Smooth muscle cell (in vitro differentiated cells): ENCODE data around the gene POLR2H. TPM values are rescaled to one million over a fixed set of nuclear protein-coding genes. Genes with fewer than 3 reads are reported as not detected.
A peak's percentile ranks its signal among the peaks of the same experiment; 100 is the strongest.

ENCODE experiments used
- DNase-seq: peaks from one replicate; lab custom pipeline; 2025; ENCODE audit not compliant: unreplicated experiment; lab: John Stamatoyannopoulos, UW
- H2AFZ ChIP-seq: fragments of 200-600 bp; sonication (generic); 2 replicates; pipeline ENCODE4 v1.6.0; 2016; ENCODE audit warnings: antibody characterized with exemption, low read depth, mild to moderate bottlenecking
- H3F3A ChIP-seq: fragments of 200-600 bp; sonication (generic); 2 replicates; pipeline ENCODE4 v1.6.0; 2017; ENCODE audit warnings: antibody characterized with exemption, low read depth
- H3K27ac ChIP-seq: fragments of 200-600 bp; sonication (generic); 2 replicates; pipeline ENCODE4 v1.5.1; 2016; ENCODE audit warnings: low read depth, mild to moderate bottlenecking
- H3K27me3 ChIP-seq: fragments of 200-600 bp; sonication (generic); 2 replicates; pipeline ENCODE4 v1.6.1; 2016; ENCODE audit warnings: low read depth, mild to moderate bottlenecking
- H3K36me3 ChIP-seq: fragments of 200-600 bp; sonication (generic); 2 replicates; pipeline ENCODE4 v1.5.1; 2016; ENCODE audit warnings: low read depth
- H3K4me1 ChIP-seq: fragments of 200-600 bp; sonication (generic); 2 replicates; pipeline ENCODE4 v1.5.1; 2016; ENCODE audit warnings: low read depth
- H3K4me2 ChIP-seq: fragments of 200-600 bp; sonication (generic); 2 replicates; pipeline ENCODE4 v1.6.0; 2016; ENCODE audit warnings: mild to moderate bottlenecking
- H3K4me3 ChIP-seq: fragments of 200-600 bp; sonication (generic); 2 replicates; pipeline ENCODE4 v1.5.1; 2016; ENCODE audit warnings: mild to moderate bottlenecking
- H3K79me2 ChIP-seq: fragments of 200-600 bp; sonication (generic); 2 replicates; pipeline ENCODE4 v1.6.0; 2016; ENCODE audit warnings: low read depth, mild to moderate bottlenecking
- H3K9ac ChIP-seq: fragments of 200-600 bp; sonication (generic); 2 replicates; pipeline ENCODE4 v1.6.0; 2016; ENCODE audit warnings: low read depth
- H3K9me3 ChIP-seq: fragments of 200-600 bp; sonication (generic); replicated peaks from 2 replicates; pipeline ENCODE4 v1.5.1; 2016; ENCODE audit warnings: low read depth
- H4K20me1 ChIP-seq: fragments of 200-600 bp; sonication (generic); 2 replicates; pipeline ENCODE4 v1.6.0; 2016; ENCODE audit warnings: low read depth
- CTCF ChIP-seq: fragments of 200-600 bp; sonication (generic); IDR thresholded peaks from 2 replicates; pipeline ENCODE4 v1.5.1; 2017; ENCODE audit warnings: borderline replicate concordance, mild to moderate bottlenecking, antibody characterized with exemption; ENCODE audit not compliant: insufficient read depth, poor library complexity, severe bottlenecking
- WGBS: methylation state at CpG from one replicate; pipeline ENCODE4 v1.1.7; 2016; ENCODE audit warnings: low lambda C conversion rate; 5-methylcytosine and 5-hydroxymethylcytosine counted together
- polyA plus RNA-seq: library from polyadenylated mRNA; unstranded; fragments of >200 nt; fragmentation: Nextera tagmentation; extraction: Ambion mirVana; gene quantifications from 2 replicates; pipeline ENCODE4 v1.2.1, GENCODE V29; 2016
- small RNA-seq: library from RNA; depleted of rRNA; stranded (forward); fragments of <200 nt; gene quantifications from one replicate; pipeline ENCODE3, GENCODE V24; 2014
- total RNA-seq: library from RNA; depleted of rRNA; stranded (reverse); fragments of >200 nt; gene quantifications from 2 replicates; pipeline ENCODE4 v1.2.3, GENCODE V29; 2014

Gene POLR2H
- total and polyA plus RNA-seq, 2 experiments from 2014 or later = 77.9 to 154 TPM

- H2AFZ ChIP-seq = no peak overlapping the region
- H3K4me3 ChIP-seq = no peak overlapping the region
- no peaks in the 10 kb centered on the region for H3K27me3 ChIP-seq
- H3K4me2 ChIP-seq = no peak overlapping the region
- no peaks in the 10 kb centered on the region for H3K79me2 ChIP-seq
- H3K27ac ChIP-seq = no peak overlapping the region
- no peak overlapping the region for H3K9ac ChIP-seq
- no peaks in the 10 kb centered on the region for H4K20me1 ChIP-seq
- no peaks in the 10 kb centered on the region for H3K36me3 ChIP-seq
- no peak for TF ChIP-seq CTCF
- WGBS = 92% methylated on average over 16 of the region's 16 CpGs
- H3K9me3 ChIP-seq = no peaks in the 10 kb centered on the region
- DNase-seq = no peak
- no peaks in the 10 kb centered on the region for H3F3A ChIP-seq
- H3K4me1 ChIP-seq = no peaks in the 10 kb centered on the region
Observed at GRCh38 chr3:184414418-184415202, 53.1 kb downstream of the POLR2H start.

GRCh38 chr3:184415203-184415490 is 53.6 kb downstream of the POLR2H start:
- Histone ChIP-seq H3K27ac (no peak overlapping the region), H3K9me3 (no peaks in the 10 kb centered on the region), H3K79me2 (no peaks in the 10 kb centered on the region), H3K36me3 (no peaks in the 10 kb centered on the region), H3F3A (no peaks in the 10 kb centered on the region), H3K4me2 (no peak overlapping the region), H3K4me1 (no peaks in the 10 kb centered on the region), H3K9ac (no peak overlapping the region), H4K20me1 (no peaks in the 10 kb centered on the region), H3K4me3 (no peak overlapping the region), H3K27me3 (no peaks in the 10 kb centered on the region), H2AFZ (no peak overlapping the region)
- WGBS = 32% methylated on average over 4 of the region's 4 CpGs
- no peak for DNase-seq
- no peak for TF ChIP-seq CTCF

- no peak overlapping the region for H2AFZ ChIP-seq
- WGBS = 38% methylated on average over 12 of the region's 14 CpGs
- H3K4me1 ChIP-seq = no peaks in the 10 kb centered on the region
- peak; percentile 93 for TF ChIP-seq CTCF
- H3K36me3 ChIP-seq = no peaks in the 10 kb centered on the region
- no peak overlapping the region for H3K27ac ChIP-seq
- H3K9me3 ChIP-seq = no peaks in the 10 kb centered on the region
- H3K4me3 ChIP-seq = no peak overlapping the region
- no peak overlapping the region for H3K9ac ChIP-seq
- H3K4me2 ChIP-seq = no peak overlapping the region
- H3K79me2 ChIP-seq = no peaks in the 10 kb centered on the region
- no peaks in the 10 kb centered on the region for H3K27me3 ChIP-seq
- no peaks in the 10 kb centered on the region for H4K20me1 ChIP-seq
- DNase-seq = peak; percentile 13
- no peaks in the 10 kb centered on the region for H3F3A ChIP-seq
Observed at GRCh38 chr3:184417619-184418327, 56.3 kb downstream of the POLR2H start.

Small RNAs within 50 kb of the gene (small RNA-seq; reads per million reads assigned to genes)
- gene SNORD66 = 588 reads per million, percentile 99 among the genes with 10 or more reads in this experiment

Other genes with a start within 250 kb of the POLR2H start
- 23.5 and 25.3 TPM in 2 replicates for gene EIF2B5, start 226.4 kb upstream of the POLR2H start, total RNA-seq
- 32.3 and 50.4 TPM in 2 replicates for gene EIF2B5, start 226.4 kb upstream of the POLR2H start, polyA plus RNA-seq
- 40.2 and 42.5 TPM in 2 replicates for gene DVL3, start 206.3 kb upstream of the POLR2H start, total RNA-seq
- gene DVL3, start 206.3 kb upstream of the POLR2H start, polyA plus RNA-seq = 87.7 and 122 TPM in 2 replicates
- gene AP2M1, start 186.9 kb upstream of the POLR2H start, total RNA-seq = 444 and 464 TPM in 2 replicates
- 772 and 784 TPM in 2 replicates for gene AP2M1, start 186.9 kb upstream of the POLR2H start, polyA plus RNA-seq
- 34.6 and 40.4 TPM in 2 replicates for gene ABCF3, start 175.5 kb upstream of the POLR2H start, total RNA-seq
- 46.3 and 69.1 TPM in 2 replicates for gene ABCF3, start 175.5 kb upstream of the POLR2H start, polyA plus RNA-seq
- gene VWA5B2, start 132.1 kb upstream of the POLR2H start, total RNA-seq = not detected in 2 replicates
- 0.70 TPM in 1 of 2 replicates, not detected in the other for gene VWA5B2, start 132.1 kb upstream of the POLR2H start, polyA plus RNA-seq
- gene ALG3, start 112.7 kb upstream of the POLR2H start, total RNA-seq = 48.8 and 95.2 TPM in 2 replicates
- 91.2 and 96.7 TPM in 2 replicates for gene ALG3, start 112.7 kb upstream of the POLR2H start, polyA plus RNA-seq
- 4.1 and 4.7 TPM in 2 replicates for gene EEF1AKMT4, start 112.0 kb upstream of the POLR2H start, total RNA-seq
- gene EEF1AKMT4, start 112.0 kb upstream of the POLR2H start, polyA plus RNA-seq = 5.8 and 9.1 TPM in 2 replicates
- not detected in 2 replicates for gene CAMK2N2, start 100.2 kb upstream of the POLR2H start, total RNA-seq
- 0.18 TPM in 1 of 2 replicates, not detected in the other for gene CAMK2N2, start 100.2 kb upstream of the POLR2H start, polyA plus RNA-seq
- gene ECE2, start 85.7 kb upstream of the POLR2H start, total RNA-seq = not detected in 2 replicates
- not detected in 2 replicates for gene ECE2, start 85.7 kb upstream of the POLR2H start, polyA plus RNA-seq
- gene PSMD2, start 62.5 kb upstream of the POLR2H start, total RNA-seq = 303 and 315 TPM in 2 replicates
- 356 and 400 TPM in 2 replicates for gene PSMD2, start 62.5 kb upstream of the POLR2H start, polyA plus RNA-seq
- gene EIF4G1, start 47.1 kb upstream of the POLR2H start, total RNA-seq = 148 and 198 TPM in 2 replicates
- gene EIF4G1, start 47.1 kb upstream of the POLR2H start, polyA plus RNA-seq = 171 and 213 TPM in 2 replicates
- gene FAM131A, start 24.1 kb upstream of the POLR2H start, total RNA-seq = 13.6 and 20.2 TPM in 2 replicates
- gene FAM131A, start 24.1 kb upstream of the POLR2H start, polyA plus RNA-seq = 15.3 and 15.8 TPM in 2 replicates
- 2.3 and 4.1 TPM in 2 replicates for gene CLCN2, start 105 bp upstream of the POLR2H start, total RNA-seq
- gene CLCN2, start 105 bp upstream of the POLR2H start, polyA plus RNA-seq = 4.5 and 6.5 TPM in 2 replicates
- 0.22 TPM in 1 of 2 replicates, not detected in the other for gene THPO, start 16.5 kb downstream of the POLR2H start, total RNA-seq
- 0.45 TPM in 1 of 2 replicates, not detected in the other for gene THPO, start 16.5 kb downstream of the POLR2H start, polyA plus RNA-seq
- 1.5 and 7.1 TPM in 2 replicates for gene CHRD, start 18.3 kb downstream of the POLR2H start, total RNA-seq
- 2.5 and 4.9 TPM in 2 replicates for gene CHRD, start 18.3 kb downstream of the POLR2H start, polyA plus RNA-seq
- gene EPHB3, start 200.1 kb downstream of the POLR2H start, total RNA-seq = 9.9 and 11.1 TPM in 2 replicates
- gene EPHB3, start 200.1 kb downstream of the POLR2H start, polyA plus RNA-seq = 23.1 and 31.6 TPM in 2 replicates